HG02610 (cell line): Measurements from ENCODE around the gene CERS6.
A peak's percentile ranks its signal among the peaks of the same experiment; 100 is the strongest.
"Not testable (repeated sequence)": the region's sequence is repeated elsewhere in the genome, so short reads cannot be mapped to it uniquely, and the experiment has no call there.

Experiments
- ATAC-seq: cut with Tn5 transposase; IDR thresholded peaks from one replicate; pipeline ENCODE4 v1.9.1; 2021; ENCODE audit warnings: mild to moderate bottlenecking, moderate library complexity; ENCODE audit not compliant: unreplicated experiment

CERS6 gene

GRCh38 chr2:168495524-168495923 lies 39.5 kb downstream of the CERS6 start:
- ATAC-seq, result peak; percentile 88

- no peak for ATAC-seq
Measured at GRCh38 chr2:168496906-168497305, 40.8 kb downstream of the CERS6 start.

GRCh38 chr2:168499500-168499899 lies 43.4 kb downstream of the CERS6 start:
- ATAC-seq, result no peak

DNA sequence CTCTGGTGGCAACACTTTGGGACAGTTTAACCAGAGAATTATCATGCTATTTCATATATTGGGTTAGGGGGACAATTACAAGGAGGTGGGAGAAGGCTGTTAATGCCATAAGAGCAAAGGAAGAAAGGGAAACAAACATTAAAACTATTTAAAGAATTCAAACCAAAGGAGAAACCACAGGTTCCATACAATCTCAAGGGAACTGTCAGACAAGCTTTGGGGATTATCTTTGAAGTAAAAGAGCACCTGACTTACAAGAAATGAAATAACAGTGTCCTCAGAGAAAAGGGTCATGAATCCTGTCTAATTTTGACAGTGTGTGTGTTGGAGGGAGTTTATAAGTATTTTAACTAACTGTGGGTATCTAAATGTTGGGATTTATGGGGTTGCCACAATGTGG lies 44.4 kb downstream of the CERS6 start:
- no peak for ATAC-seq

DNA sequence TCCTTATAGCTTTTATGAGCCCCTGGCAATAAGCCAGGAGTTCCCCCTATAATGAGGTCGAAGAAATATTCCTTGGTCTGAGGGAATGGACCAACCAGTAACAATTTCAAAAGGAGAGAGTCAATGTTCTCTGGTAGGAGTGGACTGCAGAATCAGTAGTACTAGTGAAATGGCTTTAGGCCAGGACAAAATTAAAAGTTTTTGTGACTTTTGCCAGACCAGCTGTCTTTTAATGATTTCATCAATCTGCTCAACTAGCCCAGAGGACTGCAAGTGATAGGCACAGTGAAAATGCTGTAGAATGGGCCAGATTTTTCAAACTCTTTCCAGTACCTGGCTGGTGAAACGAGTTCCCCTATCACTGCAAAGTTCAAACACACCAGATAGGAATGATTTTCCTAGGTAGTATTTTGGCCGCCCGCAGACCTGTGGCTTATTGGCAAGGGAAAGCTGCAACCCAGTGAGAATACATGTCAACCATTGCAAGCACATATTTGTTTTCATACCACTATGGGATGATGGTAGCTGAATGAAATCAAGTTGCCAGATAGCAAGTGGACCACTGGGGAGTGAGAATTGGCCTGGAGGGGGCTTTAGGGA lies 45.5 kb downstream of the CERS6 start:
- no peak for ATAC-seq

DNA sequence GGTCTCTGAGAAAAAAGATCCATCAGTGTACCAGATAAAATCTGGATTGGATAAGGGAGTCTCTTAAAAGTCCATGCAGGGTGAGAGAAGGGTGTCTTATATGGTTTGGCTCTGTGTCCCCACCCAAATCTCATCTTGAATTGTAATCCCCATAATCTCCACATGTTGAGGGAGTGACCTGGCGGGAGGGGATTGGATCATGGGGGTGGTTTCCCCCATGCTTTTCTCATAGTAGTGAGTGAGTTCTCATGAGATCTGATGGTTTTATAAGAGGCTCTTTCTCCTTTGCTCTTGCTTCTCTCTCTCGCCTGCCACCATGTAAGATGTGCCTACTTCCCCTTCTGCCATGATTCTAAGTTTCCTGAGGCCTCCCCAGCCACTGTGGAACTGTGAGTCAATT lies 46.8 kb downstream of the CERS6 start:
- ATAC-seq, result not testable (repeated sequence)

GRCh38 chr2:168503901-168504300 lies 47.8 kb downstream of the CERS6 start:
- ATAC-seq, result no peak

DNA sequence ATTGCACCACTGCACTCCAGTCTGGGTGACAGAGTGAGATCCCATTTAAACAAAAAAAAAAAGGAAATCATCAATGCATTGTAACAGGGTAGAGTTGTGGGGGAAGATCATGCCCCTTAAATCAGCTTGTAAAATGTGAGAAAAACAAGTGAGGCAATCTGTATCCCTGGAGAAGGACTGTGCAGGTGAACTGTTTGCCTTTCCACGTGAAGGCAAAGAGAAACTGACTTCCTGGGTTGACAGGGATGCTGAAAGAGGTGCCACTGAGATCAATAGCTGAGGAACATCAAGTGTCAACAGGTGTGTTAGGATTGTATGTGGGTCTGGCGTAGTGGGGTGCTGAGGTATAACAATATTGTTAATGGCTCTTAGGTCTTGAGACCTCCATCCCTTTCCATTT lies 48.3 kb downstream of the CERS6 start:
- ATAC-seq, result no peak

DNA sequence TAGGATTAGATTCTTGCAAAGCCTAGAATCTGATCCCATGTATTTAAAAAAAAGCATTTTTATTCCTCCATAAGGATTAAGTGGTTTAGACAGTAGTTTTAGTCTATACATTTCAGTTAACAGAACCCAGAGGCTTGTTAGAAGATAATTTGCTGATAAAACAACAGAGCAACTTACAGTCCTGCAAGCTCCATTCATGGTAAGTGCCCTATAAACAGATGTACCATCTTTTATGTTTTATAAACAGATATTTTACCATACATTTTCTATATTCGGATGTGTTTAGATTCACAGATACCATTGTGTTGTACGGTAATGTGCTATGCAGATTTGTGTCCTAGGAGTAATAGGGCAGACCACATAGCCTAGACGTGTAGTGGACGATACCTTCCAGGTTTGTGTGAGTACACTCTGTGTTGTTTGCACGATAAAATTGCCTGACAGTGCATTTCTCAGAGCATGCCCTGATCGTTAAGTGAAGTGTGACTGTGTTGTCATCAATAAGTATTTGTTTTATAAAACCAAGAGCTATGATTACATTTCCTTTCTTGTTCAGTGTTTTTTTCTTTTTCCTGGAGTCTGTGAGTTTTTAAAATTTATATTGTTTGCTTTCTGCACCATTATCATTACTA lies 54.2 kb downstream of the CERS6 start:
- no peak for ATAC-seq

DNA sequence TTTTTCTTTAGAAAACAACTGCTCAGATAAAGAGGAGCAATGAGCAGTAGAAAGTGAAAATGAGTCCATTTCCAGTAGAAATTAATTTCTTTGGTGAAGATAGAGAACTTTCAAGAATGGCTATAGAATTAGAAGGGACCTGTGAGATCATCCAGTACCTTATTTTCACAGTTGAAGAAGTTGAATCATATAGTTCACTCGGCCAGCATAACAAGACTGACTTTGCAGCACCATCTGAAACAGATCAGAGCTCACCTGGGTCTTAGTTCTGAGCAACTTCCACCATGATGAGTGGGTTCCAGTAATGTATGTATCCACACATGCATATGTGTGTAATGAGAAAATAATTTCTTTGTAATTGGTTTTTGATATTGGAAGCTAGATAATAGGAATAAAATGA lies 58.6 kb downstream of the CERS6 start:
- peak; percentile 48 for ATAC-seq

DNA sequence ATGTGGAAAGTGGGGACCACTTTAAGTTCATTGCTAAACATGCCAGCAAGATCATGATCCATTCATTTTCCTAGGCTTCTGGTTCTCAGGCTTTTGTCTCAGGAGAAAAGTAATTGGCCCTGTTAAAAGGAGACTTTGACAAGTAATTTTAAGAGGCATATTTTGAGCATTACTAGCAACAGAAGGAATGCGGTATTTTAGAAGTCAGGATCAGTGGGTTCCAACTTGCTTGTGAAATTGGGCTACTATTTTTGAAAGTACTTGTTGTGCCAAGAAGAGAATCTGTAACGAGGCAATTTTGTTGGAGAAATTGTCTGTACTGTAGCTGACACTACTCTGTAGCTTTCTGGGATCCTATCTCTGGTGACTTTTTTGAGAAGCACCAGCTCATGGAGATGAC lies 59.4 kb downstream of the CERS6 start:
- ATAC-seq, result no peak

DNA sequence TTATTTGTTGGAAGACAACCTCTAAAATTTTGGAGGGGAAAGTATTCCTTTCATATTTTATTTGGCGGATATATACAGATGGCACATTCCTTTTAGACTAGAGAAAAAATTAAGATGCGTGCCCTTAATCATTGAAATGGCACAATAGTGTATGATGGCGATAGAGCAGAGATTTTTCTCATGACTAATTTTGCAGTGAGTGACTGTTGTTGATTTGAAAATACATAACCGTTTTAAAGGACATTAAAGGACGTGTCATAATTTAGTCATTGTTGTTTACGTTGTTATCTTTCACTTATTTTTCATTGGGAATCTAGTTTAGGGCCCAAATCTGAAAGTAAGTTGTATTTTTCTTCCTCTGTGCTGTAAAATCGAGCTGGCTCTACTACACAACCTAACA lies 61.7 kb downstream of the CERS6 start:
- ATAC-seq, result no peak

GRCh38 chr2:168518555-168519066 lies 62.5 kb downstream of the CERS6 start:
- peak; percentile 39 for ATAC-seq

DNA sequence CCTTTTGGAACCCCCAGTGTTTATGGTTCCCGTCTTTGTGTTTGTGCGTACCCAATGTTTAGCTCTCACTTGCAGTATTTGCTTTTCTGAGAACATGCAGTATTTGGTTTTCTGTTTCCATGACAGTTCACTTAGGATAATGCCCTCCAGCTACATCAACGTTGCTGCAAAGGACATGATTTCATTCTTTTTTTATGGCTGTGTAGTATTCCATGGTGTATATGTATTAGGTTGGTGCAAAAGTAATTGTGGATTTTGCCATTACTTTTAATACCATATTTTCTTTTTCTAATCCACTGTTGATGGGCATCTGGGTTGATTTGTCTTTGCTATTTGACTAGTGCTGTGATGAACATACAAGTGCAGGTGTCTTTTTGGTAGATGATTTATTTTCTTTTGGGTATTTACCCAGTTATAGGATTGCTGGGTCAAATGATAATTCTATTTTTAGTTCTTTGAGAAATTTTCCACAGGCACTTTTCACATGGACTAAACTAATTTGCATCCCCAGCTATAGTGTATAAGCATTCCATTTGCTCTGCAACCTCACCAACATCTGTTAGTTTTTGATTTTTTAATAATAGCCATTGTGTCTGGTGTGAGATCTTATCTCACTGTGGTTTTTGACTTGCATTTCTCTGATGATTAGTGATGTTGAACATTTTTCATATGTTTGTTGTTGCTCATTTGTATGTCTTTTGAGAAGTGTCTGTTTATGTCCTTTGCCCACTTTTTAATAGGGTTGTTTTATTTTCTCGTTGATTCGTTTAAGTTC lies 63.6 kb downstream of the CERS6 start:
- no peak for ATAC-seq

DNA sequence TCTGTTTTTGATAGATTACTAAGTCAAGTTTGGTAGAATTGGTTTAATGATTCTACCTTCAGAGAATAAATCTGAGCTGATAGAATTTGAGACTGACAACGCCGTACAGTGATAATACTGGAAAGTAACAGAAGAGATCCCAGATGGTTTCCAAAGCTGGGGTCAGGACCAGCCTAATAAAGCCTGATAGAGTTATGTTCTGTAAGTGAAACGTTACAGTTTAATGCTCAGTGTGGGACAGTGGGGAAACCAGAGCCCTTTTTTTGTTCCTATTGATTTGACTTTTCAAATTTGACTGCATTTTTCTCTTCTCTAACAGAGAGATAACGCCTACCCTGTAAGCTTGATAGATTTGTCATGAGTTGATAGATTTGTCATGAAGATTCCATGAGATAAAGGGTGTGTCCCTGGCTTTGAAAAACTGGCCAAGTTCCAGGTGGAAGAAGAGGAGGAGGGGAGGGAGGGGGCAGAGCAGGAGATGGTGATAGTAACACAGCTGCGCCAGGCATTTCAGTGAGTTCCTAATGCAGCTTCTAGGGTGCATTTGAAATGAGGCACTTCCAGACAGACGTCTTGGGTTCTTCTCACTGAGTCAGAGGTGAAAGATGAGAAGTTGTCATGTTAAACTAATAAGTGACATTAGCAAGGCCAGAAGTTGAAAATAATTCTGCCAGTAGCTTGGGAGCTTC lies 65.1 kb downstream of the CERS6 start:
- ATAC-seq, result no peak

- ATAC-seq, result no peak
Measured at GRCh38 chr2:168522446-168522845, 66.4 kb downstream of the CERS6 start.

GRCh38 chr2:168524005-168524404 lies 67.9 kb downstream of the CERS6 start:
- peak; percentile 61 for ATAC-seq

DNA sequence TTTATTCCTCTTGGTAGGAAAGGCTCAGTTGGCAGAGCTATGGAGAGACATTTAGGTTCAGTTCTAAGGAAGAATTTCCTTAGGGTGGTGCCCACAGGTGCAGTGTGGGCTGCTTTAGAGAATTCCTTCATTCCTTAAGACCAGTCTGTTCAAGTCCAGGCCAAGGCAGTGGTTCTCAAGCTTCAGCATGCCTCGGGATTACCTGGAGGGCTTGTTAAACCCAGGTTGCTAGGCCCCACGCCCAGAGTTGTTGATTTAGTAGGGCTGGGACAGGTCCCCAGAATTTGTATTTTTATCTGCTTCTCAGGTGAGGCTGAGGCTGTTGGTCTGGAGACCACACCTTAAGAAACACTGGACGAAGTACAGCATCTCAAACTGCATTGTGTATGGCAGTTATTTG lies 68.9 kb downstream of the CERS6 start:
- ATAC-seq, result no peak

DNA sequence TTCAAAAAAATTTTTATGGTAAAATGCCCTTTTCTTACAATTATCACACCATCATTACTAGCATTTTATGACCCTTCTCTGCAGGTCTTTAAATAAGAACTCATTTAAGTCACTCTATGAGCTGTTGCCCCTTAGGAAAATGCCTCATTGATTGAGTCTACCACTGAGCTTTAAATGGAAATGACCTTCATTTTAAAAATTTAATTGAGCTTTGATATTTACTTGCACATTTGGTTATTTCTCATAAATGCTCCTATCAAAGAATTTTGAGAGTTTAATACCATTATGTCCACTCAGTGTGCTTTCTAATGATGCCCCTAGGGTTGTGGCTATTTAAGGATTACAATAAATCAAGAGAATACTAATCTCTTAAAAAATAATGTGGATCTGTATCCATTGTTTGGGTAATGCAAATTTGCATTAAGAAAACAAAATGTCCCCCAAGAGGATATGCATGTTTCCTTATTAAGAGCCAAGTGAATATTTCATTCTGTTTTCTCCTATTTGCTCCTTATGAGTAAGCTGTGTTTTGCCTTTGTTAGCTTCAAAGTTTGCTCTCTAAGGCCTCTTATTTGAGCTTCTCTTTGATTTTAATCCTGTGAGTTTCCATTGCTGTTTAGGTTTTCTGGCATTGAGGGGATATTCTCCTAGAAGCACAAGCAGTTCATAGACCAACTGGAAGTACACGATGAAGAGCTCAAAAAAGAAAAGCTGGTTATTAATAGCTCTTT lies 69.8 kb downstream of the CERS6 start:
- ATAC-seq, result no peak

DNA sequence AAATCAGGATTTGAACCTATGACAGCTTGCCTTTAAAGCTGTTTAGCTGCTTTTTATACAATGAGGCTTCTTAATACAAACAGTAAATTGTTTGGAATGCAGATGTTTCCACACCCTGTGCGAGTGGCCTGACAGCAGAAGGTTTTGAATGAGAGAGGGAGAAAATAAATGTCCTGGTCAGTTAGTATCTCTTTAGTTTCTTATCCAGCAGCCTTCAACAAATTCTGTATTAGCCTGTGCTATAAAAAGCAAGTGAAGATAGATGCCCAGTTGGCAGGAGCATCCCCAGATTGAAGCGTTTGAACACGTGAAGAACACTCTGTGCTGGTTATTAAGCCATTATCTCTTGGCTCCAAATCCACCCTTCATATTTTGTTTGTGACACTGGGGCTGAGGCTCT lies 70.6 kb downstream of the CERS6 start:
- no peak for ATAC-seq

DNA sequence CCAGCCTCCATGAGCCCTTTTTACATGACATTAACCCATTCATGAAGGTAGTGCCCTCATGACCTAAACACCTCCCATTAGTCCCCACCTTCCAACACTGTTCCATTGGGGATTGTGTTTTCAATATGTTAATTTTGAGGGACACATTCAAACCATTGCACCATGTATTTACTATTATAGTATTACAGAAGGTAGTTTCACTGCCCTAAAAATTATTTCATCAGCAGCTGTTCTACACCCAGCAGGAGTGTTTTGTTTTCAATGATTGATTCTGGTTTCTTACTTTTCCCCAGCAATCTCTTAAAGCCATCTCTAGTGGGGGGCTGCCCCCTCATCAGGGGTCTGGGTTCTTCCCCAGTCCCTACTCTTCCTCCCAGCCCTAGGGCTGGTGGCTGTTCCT lies 71.9 kb downstream of the CERS6 start:
- ATAC-seq, result no peak
